ENCODE results near the gene NSMCE1. TPM values are rescaled to one million over a fixed set of nuclear protein-coding genes. Genes with fewer than 3 reads are reported as not detected.

The NSMCE1 gene
- total RNA-seq = 48.0 and 87.2 TPM in 2 replicates

GRCh38 chr16:27268376-27269299, at the start of gene NSMCE1:
Gene NSMCE1 (minus strand): TSS chr16:27268772. CDS start chr16:27257570, 11,202 bp downstream.

DNA sequence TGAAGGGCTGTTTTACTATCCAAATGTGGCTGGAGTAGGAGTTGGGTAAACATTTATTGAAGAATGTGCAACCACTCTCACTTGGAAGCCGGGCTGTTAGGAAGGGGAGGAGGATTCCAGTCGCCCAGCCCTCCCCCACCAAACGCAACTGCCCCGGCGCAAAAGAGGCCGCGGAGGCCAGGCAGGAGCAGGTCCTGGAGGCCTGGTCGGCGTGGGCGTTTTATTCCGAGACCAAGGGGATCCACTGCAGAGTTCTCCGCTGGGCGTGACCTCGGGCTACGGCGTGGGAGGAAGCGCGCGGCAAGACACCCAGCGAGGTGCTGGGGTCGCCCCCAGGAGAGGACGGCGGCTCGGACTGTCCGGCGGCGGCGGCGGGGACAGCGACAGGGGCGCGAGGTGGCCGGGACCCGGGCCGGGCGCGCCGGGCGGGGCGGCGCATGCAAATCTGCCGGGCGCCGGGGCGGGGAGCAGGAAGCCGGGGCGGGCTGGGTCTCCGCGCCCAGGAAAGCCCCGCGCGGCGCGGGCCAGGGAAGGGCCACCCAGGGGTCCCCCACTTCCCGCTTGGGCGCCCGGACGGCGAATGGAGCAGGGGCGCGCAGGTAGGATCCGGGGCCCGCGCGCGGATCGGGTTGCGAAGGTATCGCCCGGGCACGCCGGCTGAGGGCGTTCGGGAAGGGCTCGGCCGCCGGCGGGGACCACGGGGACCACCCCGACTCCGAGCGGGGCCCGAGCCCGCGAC, 45.0 kb upstream of the NSMCE1 start, which contains the start of gene IL4R:
Gene IL4R (plus strand): TSS at position 553 of the 739 bp plus-strand sequence. CDS start 26,230 bp downstream, outside the sequence.

DNA sequence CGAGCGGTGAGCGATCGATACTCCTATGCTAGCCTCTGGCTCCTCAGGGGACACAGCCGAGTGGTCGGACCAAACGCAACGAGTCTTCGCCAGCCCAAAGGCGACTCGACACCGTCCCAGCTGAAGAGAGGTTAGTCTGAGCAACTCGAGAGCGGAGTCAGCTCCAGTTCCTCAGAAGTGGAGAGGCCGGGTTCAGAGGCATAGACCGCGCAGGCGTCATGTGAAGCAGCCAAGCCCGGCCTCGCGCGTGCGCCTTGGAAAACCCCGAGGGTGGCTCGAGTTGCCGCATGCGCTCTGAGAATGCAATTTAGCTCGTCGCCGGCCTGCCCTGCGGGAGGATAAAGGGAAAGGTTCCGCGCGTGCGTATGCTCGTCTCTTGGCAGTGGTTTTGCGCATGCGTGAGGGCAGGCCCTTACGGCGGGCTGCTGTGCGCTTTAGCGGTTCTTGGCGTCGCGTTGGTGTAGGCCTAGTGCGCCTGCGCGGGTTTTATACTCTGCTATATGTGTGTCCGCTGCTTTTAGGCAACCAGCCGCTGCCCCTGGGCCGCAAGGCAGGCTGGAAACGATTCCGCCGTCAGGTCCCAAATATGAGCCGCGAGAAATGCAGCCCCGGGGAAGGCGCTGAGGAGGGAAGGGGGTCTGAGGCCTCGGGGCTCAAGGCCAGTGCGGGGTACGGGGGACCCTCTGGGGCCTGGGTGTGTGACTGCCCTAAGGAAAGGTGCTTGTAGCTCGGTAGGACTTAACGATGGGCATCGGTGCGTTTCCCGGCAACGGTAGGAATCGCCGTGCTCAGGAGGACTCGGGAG, 64.9 kb downstream of the NSMCE1 start, which contains the start of gene KDM8:
Gene KDM8 (plus strand): TSS at position 20 of the 805 bp plus-strand sequence. CDS start 6,598 bp downstream, outside the sequence.

Other genes with a start within 250 kb of the NSMCE1 start
- gene C16orf82, start 201.8 kb downstream of the NSMCE1 start, total RNA-seq = not detected in 2 replicates
- 2.3 and 3.9 TPM in 2 replicates for gene KDM8, start 65.2 kb downstream of the NSMCE1 start, total RNA-seq
- 90.4 and 103 TPM in 2 replicates for gene IL4R, start 45.2 kb upstream of the NSMCE1 start, total RNA-seq
- 1.6 and 2.9 TPM in 2 replicates for gene IL21R, start 133.4 kb upstream of the NSMCE1 start, total RNA-seq